ENCODE results near the gene NOL12.
A peak's percentile ranks its signal among the peaks of the same experiment; 100 is the strongest.

NOL12 gene

DNA sequence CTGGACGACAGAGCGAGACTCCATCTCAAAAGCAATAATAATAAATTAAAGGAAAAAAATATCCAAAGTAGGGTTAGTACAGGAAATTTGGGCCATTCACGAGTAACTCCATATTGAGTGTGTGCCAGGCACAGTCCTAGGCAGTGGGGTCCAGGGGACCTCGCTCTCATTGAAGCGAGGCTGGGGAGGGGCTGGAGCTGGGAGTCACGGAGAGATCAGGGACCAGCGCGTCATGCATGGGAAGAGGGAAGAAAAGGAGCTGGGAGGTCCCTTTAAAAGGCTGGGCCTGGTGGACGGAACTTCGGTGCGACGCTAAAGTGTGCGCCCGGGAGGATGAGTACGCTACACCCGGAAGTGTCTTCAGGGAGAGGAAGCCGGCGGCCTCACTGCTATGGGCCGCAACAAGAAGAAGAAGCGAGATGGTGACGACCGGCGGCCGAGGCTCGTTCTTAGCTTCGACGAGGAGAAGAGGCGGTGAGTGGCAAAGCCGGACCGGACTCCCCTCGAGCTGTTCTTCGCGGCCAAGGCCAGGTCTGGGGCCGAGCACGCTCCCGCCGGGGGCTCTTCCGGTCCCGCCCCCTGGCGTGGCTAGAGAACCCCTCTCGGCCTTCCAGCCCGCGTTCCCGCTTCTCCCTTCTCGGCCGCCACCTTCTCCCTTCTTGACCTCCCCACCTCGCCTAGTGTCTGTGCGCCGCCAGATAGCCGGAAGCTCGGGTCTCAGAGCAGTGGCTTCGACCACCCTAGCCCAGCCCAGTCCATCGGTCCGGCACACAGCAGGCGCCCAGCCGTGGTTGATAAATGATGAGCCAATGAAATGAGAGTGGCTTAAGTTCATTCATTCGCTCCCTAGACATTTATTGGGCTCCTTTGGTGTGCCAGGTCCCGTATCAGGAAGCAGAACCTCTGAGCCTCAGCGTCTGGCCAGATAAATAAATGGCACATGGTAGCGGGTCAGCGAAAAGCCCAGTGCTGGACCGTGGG lies at the start of gene NOL12 (continued):
- TF ChIP-seq, protein P1, sequence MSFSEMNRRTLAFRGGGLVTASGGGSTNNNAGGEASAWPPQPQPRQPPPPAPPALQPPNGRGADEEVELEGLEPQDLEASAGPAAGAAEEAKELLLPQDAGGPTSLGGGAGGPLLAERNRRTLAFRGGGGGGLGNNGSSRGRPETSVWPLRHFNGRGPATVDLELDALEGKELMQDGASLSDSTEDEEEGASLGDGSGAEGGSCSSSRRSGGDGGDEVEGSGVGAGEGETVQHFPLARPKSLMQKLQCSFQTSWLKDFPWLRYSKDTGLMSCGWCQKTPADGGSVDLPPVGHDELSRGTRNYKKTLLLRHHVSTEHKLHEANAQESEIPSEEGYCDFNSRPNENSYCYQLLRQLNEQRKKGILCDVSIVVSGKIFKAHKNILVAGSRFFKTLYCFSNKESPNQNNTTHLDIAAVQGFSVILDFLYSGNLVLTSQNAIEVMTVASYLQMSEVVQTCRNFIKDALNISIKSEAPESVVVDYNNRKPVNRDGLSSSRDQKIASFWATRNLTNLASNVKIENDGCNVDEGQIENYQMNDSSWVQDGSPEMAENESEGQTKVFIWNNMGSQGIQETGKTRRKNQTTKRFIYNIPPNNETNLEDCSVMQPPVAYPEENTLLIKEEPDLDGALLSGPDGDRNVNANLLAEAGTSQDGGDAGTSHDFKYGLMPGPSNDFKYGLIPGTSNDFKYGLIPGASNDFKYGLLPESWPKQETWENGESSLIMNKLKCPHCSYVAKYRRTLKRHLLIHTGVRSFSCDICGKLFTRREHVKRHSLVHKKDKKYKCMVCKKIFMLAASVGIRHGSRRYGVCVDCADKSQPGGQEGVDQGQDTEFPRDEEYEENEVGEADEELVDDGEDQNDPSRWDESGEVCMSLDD (tag by site-specific recombination; IDR thresholded peaks at IDR 0.05), result peak; percentile 81
- no peak for TF ChIP-seq ZNF211 (tag by site-specific recombination; IDR thresholded peaks at IDR 0.05; ENCODE audit: low read depth)
- TF ChIP-seq, protein P2, sequence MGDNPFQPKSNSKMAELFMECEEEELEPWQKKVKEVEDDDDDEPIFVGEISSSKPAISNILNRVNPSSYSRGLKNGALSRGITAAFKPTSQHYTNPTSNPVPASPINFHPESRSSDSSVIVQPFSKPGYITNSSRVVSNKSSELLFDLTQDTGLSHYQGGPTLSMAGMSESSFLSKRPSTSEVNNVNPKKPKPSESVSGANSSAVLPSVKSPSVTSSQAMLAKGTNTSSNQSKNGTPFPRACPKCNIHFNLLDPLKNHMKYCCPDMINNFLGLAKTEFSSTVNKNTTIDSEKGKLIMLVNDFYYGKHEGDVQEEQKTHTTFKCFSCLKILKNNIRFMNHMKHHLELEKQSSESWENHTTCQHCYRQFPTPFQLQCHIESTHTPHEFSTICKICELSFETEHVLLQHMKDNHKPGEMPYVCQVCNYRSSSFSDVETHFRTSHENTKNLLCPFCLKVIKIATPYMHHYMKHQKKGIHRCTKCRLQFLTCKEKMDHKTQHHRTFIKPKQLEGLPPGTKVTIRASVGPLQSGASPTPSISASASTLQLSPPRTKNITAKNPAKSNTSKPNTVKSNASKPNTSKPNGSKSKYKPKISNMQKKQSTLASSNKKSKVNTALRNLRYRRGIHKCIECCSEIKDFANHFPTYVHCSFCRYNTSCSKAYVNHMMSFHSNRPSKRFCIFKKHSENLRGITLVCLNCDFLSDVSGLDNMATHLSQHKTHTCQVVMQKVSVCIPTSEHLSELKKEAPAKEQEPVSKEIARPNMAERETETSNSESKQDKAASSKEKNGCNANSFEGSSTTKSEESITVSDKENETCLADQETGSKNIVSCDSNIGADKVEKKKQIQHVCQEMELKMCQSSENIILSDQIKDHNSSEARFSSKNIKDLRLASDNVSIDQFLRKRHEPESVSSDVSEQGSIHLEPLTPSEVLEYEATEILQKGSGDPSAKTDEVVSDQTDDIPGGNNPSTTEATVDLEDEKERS (tag by site-specific recombination; IDR thresholded peaks at IDR 0.05), result peak; percentile 29; the same call in 1 of the 2 replicates
- TF ChIP-seq, protein P3, sequence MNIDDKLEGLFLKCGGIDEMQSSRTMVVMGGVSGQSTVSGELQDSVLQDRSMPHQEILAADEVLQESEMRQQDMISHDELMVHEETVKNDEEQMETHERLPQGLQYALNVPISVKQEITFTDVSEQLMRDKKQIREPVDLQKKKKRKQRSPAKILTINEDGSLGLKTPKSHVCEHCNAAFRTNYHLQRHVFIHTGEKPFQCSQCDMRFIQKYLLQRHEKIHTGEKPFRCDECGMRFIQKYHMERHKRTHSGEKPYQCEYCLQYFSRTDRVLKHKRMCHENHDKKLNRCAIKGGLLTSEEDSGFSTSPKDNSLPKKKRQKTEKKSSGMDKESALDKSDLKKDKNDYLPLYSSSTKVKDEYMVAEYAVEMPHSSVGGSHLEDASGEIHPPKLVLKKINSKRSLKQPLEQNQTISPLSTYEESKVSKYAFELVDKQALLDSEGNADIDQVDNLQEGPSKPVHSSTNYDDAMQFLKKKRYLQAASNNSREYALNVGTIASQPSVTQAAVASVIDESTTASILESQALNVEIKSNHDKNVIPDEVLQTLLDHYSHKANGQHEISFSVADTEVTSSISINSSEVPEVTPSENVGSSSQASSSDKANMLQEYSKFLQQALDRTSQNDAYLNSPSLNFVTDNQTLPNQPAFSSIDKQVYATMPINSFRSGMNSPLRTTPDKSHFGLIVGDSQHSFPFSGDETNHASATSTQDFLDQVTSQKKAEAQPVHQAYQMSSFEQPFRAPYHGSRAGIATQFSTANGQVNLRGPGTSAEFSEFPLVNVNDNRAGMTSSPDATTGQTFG (tag by site-specific recombination; IDR thresholded peaks at IDR 0.05; ENCODE audit: borderline replicate concordance), result peak; percentile 87
- no peak for TF ChIP-seq ZNF350 (tag by site-specific recombination; IDR thresholded peaks at IDR 0.05)
- TF ChIP-seq, protein P4, sequence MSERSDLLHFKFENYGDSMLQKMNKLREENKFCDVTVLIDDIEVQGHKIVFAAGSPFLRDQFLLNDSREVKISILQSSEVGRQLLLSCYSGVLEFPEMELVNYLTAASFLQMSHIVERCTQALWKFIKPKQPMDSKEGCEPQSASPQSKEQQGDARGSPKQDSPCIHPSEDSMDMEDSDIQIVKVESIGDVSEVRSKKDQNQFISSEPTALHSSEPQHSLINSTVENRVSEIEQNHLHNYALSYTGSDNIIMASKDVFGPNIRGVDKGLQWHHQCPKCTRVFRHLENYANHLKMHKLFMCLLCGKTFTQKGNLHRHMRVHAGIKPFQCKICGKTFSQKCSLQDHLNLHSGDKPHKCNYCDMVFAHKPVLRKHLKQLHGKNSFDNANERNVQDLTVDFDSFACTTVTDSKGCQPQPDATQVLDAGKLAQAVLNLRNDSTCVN (tag by site-specific recombination; optimal IDR thresholded peaks at IDR 0.05), result peak; percentile 93
- TF ChIP-seq ZSCAN18 (tag by site-specific recombination; IDR thresholded peaks at IDR 0.05), result peak; percentile 72; the same call in 1 of the 2 replicates
- TF ChIP-seq ZNF324 (tag by site-specific recombination; IDR thresholded peaks at IDR 0.05), result peak; percentile 98
- TF ChIP-seq ZNF19 (tag by site-specific recombination; IDR thresholded peaks at IDR 0.05; ENCODE audit: low read depth), result no peak
- TF ChIP-seq ZBTB1 (tag by site-specific recombination; IDR thresholded peaks at IDR 0.05), result peak; percentile 64; the same call in 1 of the 2 replicates
- 0 out of 2 replicates have a peak, but pooled peaks have one; percentile 61 for TF ChIP-seq ZNF184 (tag by site-specific recombination; IDR thresholded peaks at IDR 0.05)
- TF ChIP-seq ZNF610 (tag by site-specific recombination; IDR thresholded peaks at IDR 0.05; ENCODE audit: borderline replicate concordance), result peak; percentile 75; the same call in 1 of the 2 replicates
- peak; percentile 74 for TF ChIP-seq PRDM4 (tag by site-specific recombination; IDR thresholded peaks at IDR 0.05)
- peak; percentile 99 for TF ChIP-seq ZBTB48 (tag by site-specific recombination; IDR thresholded peaks at IDR 0.05)
- TF ChIP-seq ZNF664 (tag by site-specific recombination; IDR thresholded peaks at IDR 0.05), result no peak; the same call in 1 of the 2 replicates
- no peak for TF ChIP-seq BCL6B (tag by site-specific recombination; IDR thresholded peaks at IDR 0.05)
- no peak for TF ChIP-seq MEIS1 (CRISPR knock-in tag; IDR thresholded peaks at IDR 0.05; ENCODE audit: borderline replicate concordance)
- TF ChIP-seq, protein P5, sequence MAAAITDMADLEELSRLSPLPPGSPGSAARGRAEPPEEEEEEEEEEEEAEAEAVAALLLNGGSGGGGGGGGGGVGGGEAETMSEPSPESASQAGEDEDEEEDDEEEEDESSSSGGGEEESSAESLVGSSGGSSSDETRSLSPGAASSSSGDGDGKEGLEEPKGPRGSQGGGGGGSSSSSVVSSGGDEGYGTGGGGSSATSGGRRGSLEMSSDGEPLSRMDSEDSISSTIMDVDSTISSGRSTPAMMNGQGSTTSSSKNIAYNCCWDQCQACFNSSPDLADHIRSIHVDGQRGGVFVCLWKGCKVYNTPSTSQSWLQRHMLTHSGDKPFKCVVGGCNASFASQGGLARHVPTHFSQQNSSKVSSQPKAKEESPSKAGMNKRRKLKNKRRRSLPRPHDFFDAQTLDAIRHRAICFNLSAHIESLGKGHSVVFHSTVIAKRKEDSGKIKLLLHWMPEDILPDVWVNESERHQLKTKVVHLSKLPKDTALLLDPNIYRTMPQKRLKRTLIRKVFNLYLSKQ (tag by site-specific recombination; IDR thresholded peaks at IDR 0.05; ENCODE audit: borderline replicate concordance), result peak; percentile 45; the same call in 1 of the 2 replicates
- no peak for TF ChIP-seq ZNF426 (tag by site-specific recombination; IDR thresholded peaks at IDR 0.05)
- TF ChIP-seq ZSCAN23 (tag by site-specific recombination; IDR thresholded peaks at IDR 0.05), result peak; percentile 93
